Left ventricle myocardium inferior (tissue), 1 donor: Measurements from ENCODE around the gene UCKL1. TPM values are rescaled to one million over a fixed set of nuclear protein-coding genes. Genes with fewer than 3 reads are reported as not detected.

ENCODE experiments used
- DNase-seq: peaks from one replicate; pipeline ENCODE4 v3.0.0-alpha.2; 2020
- H3K27ac ChIP-seq: fragments of 200-600 bp; replicated peaks from 2 replicates; pipeline ENCODE4 v1.8.0; 2021
- H3K27me3 ChIP-seq: fragments of 200-600 bp; 2 replicates; pipeline ENCODE4 v1.8.0; 2021; ENCODE audit warnings: low read depth
- H3K36me3 ChIP-seq: fragments of 200-600 bp; 2 replicates; pipeline ENCODE4 v1.8.0; 2021
- H3K4me1 ChIP-seq: fragments of 200-600 bp; 2 replicates; pipeline ENCODE4 v1.8.0; 2021
- H3K4me3 ChIP-seq: fragments of 200-600 bp; 2 replicates; pipeline ENCODE4 v1.8.0; 2021; ENCODE audit warnings: mild to moderate bottlenecking, moderate library complexity
- H3K9me3 ChIP-seq: fragments of 200-600 bp; replicated peaks from 2 replicates; pipeline ENCODE4 v1.8.0; 2021
- intact Hi-C: fragments of 100-400 bp; cut with micrococcal nuclease; formaldehyde crosslinking; loops from one replicate; pipeline ENCODE4 v1.11.0; 2022
- total RNA-seq: library from RNA; stranded (reverse); fragmentation: NEBNext Ultra II Directional; extraction: Animal tissue kit (Norgen Biotek cat#: 25700); gene quantifications from one replicate; pipeline ENCODE4 v1.2.1, GENCODE V29; 2021
- TF ChIP-seq, protein P1 (sequence below): fragments of 200-600 bp; IDR thresholded peaks from 2 replicates; pipeline ENCODE4 v1.8.0; 2021; ENCODE audit warnings: antibody characterized with exemption, mild to moderate bottlenecking, borderline replicate concordance
- donor health status: DM: no; HTN: yes; CAD: no; lungs with severe emphysema.

Gene UCKL1
- total RNA-seq, 1 donor from 2014 or later, result 41.0 TPM

DNA sequence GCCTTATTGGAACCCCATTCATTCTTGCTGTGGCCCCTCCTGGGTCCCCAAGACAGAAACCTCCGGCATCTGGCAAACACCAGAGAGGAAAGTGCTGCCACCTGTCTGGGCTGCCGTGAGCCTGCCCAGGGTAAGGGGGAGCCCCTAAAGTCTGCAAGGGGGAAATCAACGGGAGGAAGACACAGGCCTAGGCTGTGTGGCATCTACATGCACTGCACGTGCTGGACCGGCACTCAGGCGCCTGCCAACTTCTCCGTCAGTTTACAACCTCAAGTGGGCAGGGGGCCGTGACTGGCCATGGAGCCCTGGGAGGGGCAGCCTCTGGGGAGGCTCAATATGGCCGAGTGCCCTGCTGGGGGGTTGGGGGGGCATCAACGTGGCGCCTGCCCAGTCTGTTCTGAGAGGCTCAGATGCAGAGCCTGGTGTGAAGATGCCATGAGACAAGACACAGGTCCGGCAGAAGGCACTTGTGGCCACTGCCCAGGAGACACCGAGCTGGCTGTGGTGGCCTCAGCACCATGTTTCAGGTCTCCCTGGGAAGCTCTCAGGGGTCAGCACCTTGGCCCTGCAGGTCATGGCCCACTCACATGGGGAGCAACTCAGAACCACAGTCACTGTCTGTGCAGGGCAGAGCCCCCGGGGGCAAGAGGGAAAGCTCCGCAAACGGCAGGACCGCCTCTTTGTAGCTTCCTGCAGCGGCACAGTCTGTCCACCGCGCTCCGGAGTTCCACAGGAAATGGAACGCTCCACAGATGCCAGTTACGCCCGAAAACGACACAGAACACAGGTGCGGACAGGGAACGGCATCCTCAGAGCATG, 8.4 kb downstream of the UCKL1 start:
- Histone ChIP-seq H3K4me1 (peaks cover 100% of the 10 kb centered on the region), H3K27me3 (no peaks in the 10 kb centered on the region), H3K36me3 (peaks cover 41% of the 10 kb centered on the region), H3K4me3 (peak overlapping the region; percentile 71), H3K27ac (peak overlapping the region; percentile 98), H3K9me3 (no peaks in the 10 kb centered on the region)
- DNase-seq, result no peak
- TF ChIP-seq, protein P1, sequence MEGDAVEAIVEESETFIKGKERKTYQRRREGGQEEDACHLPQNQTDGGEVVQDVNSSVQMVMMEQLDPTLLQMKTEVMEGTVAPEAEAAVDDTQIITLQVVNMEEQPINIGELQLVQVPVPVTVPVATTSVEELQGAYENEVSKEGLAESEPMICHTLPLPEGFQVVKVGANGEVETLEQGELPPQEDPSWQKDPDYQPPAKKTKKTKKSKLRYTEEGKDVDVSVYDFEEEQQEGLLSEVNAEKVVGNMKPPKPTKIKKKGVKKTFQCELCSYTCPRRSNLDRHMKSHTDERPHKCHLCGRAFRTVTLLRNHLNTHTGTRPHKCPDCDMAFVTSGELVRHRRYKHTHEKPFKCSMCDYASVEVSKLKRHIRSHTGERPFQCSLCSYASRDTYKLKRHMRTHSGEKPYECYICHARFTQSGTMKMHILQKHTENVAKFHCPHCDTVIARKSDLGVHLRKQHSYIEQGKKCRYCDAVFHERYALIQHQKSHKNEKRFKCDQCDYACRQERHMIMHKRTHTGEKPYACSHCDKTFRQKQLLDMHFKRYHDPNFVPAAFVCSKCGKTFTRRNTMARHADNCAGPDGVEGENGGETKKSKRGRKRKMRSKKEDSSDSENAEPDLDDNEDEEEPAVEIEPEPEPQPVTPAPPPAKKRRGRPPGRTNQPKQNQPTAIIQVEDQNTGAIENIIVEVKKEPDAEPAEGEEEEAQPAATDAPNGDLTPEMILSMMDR, result no peak
- intact Hi-C loops, result no loop called here

DNA sequence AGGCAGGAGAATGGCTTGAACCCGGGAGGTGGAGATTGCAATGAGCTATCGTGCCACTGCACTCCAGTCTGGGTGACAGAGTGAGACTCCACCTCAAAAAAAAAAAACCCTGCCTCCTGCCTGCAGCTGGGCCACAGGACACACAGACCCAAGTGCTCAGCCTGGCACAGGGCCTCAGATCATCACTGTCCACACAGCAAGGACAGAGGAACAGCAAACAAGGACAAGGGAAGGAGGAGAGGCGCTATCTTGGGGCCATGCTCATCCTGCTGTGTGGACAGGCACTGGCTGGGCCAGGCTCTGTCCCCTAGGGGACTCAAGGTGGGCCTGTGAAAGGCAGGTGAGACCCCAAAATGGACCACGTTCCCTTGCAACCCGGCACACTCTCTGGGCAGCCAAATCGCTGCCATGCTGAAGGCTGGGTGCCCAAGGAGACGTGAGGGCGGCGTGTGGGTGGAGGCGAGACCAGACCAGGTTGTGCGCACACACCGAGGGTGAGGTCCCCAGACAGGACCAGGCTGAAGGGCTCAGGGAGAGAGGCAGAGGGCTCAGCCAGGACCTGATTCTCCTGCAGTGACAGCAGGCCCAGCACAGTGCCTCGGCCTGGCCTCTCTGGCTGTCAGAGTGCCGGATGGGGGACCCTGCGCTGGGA, 9.1 kb downstream of the UCKL1 start:
- H3K4me3 ChIP-seq, result peak overlapping the region; percentile 71

DNA sequence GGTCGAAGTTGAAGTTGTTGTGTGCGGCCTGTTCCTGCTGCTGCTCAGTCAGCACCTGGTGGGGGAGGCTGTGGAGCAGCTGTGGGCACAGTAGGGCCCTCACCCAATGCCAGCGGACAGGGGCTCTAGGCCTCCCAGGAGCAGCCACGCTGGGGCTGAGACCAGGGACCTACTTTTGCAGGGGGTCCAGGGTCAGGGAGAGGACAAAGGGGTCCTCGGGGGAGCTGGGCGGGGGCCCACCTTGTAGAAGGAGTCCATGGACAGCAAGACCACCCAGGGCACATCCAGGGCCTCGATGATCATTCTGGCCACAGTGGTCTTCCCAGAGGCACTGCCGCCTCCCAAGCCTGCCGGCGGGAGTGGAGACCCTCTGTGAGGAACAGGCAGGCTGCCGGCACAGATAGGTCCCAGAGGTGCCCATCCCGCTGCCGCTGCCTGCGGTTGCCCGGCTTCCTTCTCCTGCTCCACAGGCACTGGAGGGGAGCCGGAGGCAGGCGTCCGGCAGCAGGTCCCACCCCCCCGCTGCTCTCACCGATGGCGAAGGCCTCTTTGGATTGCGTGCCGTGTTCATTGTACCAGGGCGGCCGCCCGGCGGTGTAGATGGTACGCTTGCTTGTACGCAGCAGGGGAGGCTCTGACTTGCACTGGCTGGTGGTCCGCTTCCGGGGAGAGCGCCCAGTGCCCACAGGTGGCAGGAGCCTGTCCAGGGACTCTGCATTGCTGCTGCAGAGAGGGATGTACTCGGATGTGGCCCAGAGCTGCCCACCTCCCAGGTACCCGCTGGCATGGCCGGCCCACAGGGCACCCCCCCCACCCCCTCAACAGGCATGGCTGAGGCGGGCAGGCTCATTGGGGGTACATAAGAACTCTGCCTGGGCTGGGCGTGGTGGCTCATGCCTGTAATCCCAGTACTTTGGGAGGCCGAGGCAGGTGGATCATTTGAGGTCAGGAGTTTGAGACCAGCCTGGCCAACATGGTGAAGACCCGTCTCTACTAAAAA, 10.0 kb downstream of the UCKL1 start:
- no peak for DNase-seq
- Histone ChIP-seq H3K27ac (peak overlapping the region; percentile 98), H3K4me1 (peaks cover 91% of the 10 kb centered on the region), H3K4me3 (no peak overlapping the region), H3K9me3 (no peaks in the 10 kb centered on the region), H3K27me3 (no peaks in the 10 kb centered on the region), H3K36me3 (peaks cover 43% of the 10 kb centered on the region)
- TF ChIP-seq, protein P1, result no peak
- intact Hi-C loops, result no loop called here

More for the DNA sequence above, 9.1 kb downstream of the UCKL1 start:
- H3K4me1 ChIP-seq, result peaks cover 100% of the 10 kb centered on the region
- intact Hi-C loops, result no loop called here
- H3K27ac ChIP-seq, result peak overlapping the region; percentile 98
- peak; percentile 62 for DNase-seq
- H3K36me3 ChIP-seq, result peaks cover 39% of the 10 kb centered on the region
- no peaks in the 10 kb centered on the region for H3K9me3 ChIP-seq
- no peaks in the 10 kb centered on the region for H3K27me3 ChIP-seq
- TF ChIP-seq, protein P1, result peak; percentile 43

DNA sequence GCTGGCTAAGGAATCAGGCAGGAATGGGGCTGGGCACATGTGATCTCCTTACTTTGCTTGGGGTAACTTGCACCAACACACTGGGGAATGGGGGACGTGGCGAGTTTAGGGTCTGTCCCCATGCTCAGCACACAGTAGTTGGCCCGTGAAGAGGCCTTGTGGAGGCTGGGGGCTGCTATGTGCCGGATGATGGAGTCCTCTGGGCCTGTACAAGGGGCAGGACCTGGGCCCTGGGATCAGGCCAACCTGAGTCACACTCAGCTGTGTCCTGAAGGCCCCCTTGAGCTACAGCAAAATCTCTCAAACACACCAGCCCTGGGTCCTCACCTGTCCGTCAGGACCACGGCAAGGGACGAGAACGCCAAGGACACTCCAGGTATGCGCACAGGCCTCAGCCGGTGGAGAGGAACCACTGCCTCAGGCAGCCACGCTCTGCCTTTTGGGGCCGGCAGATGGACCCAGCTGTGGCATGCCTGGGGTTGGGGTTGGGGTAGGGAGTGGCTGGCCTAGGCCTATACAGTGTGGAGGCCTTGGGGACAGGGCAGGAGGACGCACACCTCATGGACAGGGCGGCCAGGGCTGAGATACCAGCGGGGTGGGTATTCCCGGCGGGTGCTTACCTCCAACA, 11.1 kb downstream of the UCKL1 start:
- peaks cover 53% of the 10 kb centered on the region for H3K36me3 ChIP-seq
- no peaks in the 10 kb centered on the region for H3K9me3 ChIP-seq
- TF ChIP-seq, protein P1, result no peak
- H3K27ac ChIP-seq, result peak overlapping the region; percentile 98
- no peak for DNase-seq
- H3K4me1 ChIP-seq, result peaks cover 80% of the 10 kb centered on the region
- no peaks in the 10 kb centered on the region for H3K27me3 ChIP-seq
- intact Hi-C loops, result no loop called here
- H3K4me3 ChIP-seq, result no peak overlapping the region
